PC-3 (cell line): ENCODE results near the gene GAS7. TPM values are rescaled to one million over a fixed set of nuclear protein-coding genes. Genes with fewer than 3 reads are reported as not detected.
"Not testable (repeated sequence)": the region's sequence is repeated elsewhere in the genome, so short reads cannot be mapped to it uniquely, and the experiment has no call there.

Source experiments
- ATAC-seq: fragments of 200-7000 bp; cut with Tn5 transposase; 2 replicates; pipeline ENCODE4 v1.9.1; 2020; ENCODE audit warnings: mild to moderate bottlenecking, moderate library complexity
- BruUV-seq: library from RNA; stranded (reverse); fragments of 400-500 nt; replicated peaks from 2 replicates; lab custom pipeline; 2021; lab: Mats Ljungman, UMichigan
- CTCF ChIA-PET: fragments of 300-600 bp; sonication (Branson Sonifier 250); formaldehyde crosslinking; loops from one replicate; lab custom pipeline; 2022; ENCODE audit warnings: antibody characterized with exemption; lab: Charles Lee
- POLR2A ChIA-PET: fragments of 300-600 bp; sonication (Branson Sonifier 250); formaldehyde crosslinking; loops from one replicate; lab custom pipeline; 2022; ENCODE audit warnings: antibody characterized with exemption; ENCODE audit not compliant: unreplicated experiment; lab: Charles Lee
- DNase-seq: peaks from one replicate; pipeline ENCODE4 v3.0.0-alpha.2; 2015
- H2AFZ ChIP-seq: fragments of 300-600 bp; sonication (generic); 2 replicates; pipeline ENCODE4 v1.6.0; 2016; ENCODE audit warnings: antibody characterized with exemption, low read length
- H3F3A ChIP-seq: fragments of 300-600 bp; sonication (generic); one replicate; pipeline ENCODE4 v1.6.0; 2017; ENCODE audit warnings: antibody characterized with exemption, low read length, control low read depth, mild to moderate bottlenecking; ENCODE audit not compliant: unreplicated experiment
- H3K27ac ChIP-seq: fragments of 300-600 bp; sonication (generic); 2 replicates; pipeline ENCODE4 v1.5.1; 2016; ENCODE audit warnings: mild to moderate bottlenecking, low read length
- H3K27me3 ChIP-seq: fragments of 300-600 bp; sonication (generic); 2 replicates; pipeline ENCODE4 v1.6.1; 2016; ENCODE audit warnings: low read length, mixed read lengths
- H3K36me3 ChIP-seq: fragments of 300-600 bp; sonication (generic); 2 replicates; pipeline ENCODE4 v1.6.1; 2016; ENCODE audit warnings: low read depth, mixed run types, low read length, mixed read lengths
- H3K4me1 ChIP-seq: fragments of 300-600 bp; sonication (generic); 2 replicates; pipeline ENCODE4 v1.5.1; 2016; ENCODE audit warnings: low read length; ENCODE audit not compliant: insufficient read depth
- H3K4me2 ChIP-seq: fragments of 300-600 bp; sonication (generic); 2 replicates; pipeline ENCODE4 v1.6.0; 2016; ENCODE audit warnings: low read length
- H3K4me3 ChIP-seq: fragments of 300-600 bp; sonication (generic); 2 replicates; pipeline ENCODE4 v1.5.1; 2016; ENCODE audit warnings: mild to moderate bottlenecking, low read length, mixed read lengths
- H3K79me2 ChIP-seq: fragments of 300-600 bp; sonication (generic); 2 replicates; pipeline ENCODE4 v1.6.1; 2017; ENCODE audit warnings: low read length, mixed read lengths
- H3K9ac ChIP-seq: fragments of 300-600 bp; sonication (generic); 2 replicates; pipeline ENCODE4 v1.6.0; 2016; ENCODE audit warnings: mild to moderate bottlenecking, low read length
- H3K9me2 ChIP-seq: fragments of 300-600 bp; sonication (generic); replicated peaks from 2 replicates; pipeline ENCODE4 v1.6.1; 2016; ENCODE audit warnings: mixed run types, low read length, mixed read lengths
- H3K9me3 ChIP-seq: fragments of 300-600 bp; sonication (generic); 2 replicates; pipeline ENCODE4 v1.6.1; 2016; ENCODE audit warnings: low read length, mixed read lengths
- H4K20me1 ChIP-seq: fragments of 300-600 bp; sonication (generic); 2 replicates; pipeline ENCODE4 v1.6.1; 2016; ENCODE audit warnings: low read length, mixed read lengths
- EZH2 ChIP-seq: fragments of 300-600 bp; sonication (generic); IDR thresholded peaks from one replicate; pipeline ENCODE4 v1.6.1; 2017; ENCODE audit warnings: antibody characterized with exemption, mild to moderate bottlenecking, low read length; ENCODE audit not compliant: unreplicated experiment
- EZH2phosphoT487 ChIP-seq: fragments of 300-600 bp; sonication (generic); IDR thresholded peaks from 2 replicates; pipeline ENCODE4 v1.6.1; 2018; ENCODE audit warnings: mild to moderate bottlenecking, antibody characterized with exemption, low read length, borderline replicate concordance
- intact Hi-C: fragments of 100-400 bp; cut with micrococcal nuclease; formaldehyde crosslinking; loops from 2 replicates; pipeline ENCODE4 v1.9.0; 2023
- total RNA-seq: library from RNA; depleted of rRNA; stranded (reverse); fragments of >200 nt; gene quantifications from 2 replicates; pipeline ENCODE4 v1.2.3, GENCODE V29; 2014
- TF ChIP-seq, protein P1 (sequence below): fragments of 300-600 bp; sonication (generic); conservative IDR thresholded peaks from 2 replicates; pipeline ENCODE4 v1.5.1; 2017; ENCODE audit warnings: antibody characterized with exemption, low read depth, mild to moderate bottlenecking, low read length

The GAS7 gene
- total RNA-seq, 1 experiment from 2014 or later, result not detected

DNA sequence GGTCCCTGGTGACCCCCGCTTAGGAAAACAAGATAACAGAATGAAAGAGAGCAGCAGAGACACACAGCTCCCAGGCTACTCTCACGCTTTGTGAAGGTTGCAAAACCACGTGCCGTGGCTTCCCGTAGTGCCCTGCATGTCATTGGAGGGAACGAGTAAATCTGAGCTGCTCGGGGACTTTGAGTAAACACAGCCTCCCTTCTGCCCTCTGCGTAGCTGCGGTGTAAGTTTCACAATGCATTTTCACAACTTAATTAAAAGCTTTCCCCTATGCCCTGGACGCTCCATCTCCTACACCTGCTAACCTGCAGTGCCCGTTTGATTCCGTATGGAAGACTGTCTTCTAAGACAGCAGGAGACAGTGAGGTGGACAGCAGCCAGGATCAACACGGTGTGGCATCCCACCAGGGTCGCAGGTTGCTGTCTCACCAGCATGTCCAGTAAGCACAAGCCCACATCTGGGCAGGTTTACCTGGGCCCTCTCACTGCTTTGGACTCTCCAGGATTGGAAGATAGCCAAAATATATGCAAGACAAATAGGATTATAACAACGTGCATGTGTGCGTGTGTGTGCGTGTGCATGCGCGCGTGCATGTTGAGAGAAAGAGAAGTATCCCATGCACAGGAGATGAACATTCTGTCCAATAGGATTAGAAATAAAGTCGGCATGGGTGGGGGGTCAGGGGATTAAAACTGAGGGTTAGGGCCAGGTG lies 177.0 kb downstream of the GAS7 start:
- Histone ChIP-seq H3K4me3 (no peak overlapping the region), H3K9me3 (no peaks in the 10 kb centered on the region), H3K27ac (no peak overlapping the region), H3K4me2 (no peak overlapping the region), H3K4me1 (no peaks in the 10 kb centered on the region), H3K79me2 (no peaks in the 10 kb centered on the region), H3K9me2 (no peaks in the 10 kb centered on the region), H2AFZ (no peak overlapping the region), H3K36me3 (no peaks in the 10 kb centered on the region), H3F3A (no peaks in the 10 kb centered on the region), H4K20me1 (no peaks in the 10 kb centered on the region), H3K27me3 (peaks cover 19% of the 10 kb centered on the region), H3K9ac (no peak overlapping the region)
- TF ChIP-seq EZH2, result no peak
- TF ChIP-seq, protein P1, sequence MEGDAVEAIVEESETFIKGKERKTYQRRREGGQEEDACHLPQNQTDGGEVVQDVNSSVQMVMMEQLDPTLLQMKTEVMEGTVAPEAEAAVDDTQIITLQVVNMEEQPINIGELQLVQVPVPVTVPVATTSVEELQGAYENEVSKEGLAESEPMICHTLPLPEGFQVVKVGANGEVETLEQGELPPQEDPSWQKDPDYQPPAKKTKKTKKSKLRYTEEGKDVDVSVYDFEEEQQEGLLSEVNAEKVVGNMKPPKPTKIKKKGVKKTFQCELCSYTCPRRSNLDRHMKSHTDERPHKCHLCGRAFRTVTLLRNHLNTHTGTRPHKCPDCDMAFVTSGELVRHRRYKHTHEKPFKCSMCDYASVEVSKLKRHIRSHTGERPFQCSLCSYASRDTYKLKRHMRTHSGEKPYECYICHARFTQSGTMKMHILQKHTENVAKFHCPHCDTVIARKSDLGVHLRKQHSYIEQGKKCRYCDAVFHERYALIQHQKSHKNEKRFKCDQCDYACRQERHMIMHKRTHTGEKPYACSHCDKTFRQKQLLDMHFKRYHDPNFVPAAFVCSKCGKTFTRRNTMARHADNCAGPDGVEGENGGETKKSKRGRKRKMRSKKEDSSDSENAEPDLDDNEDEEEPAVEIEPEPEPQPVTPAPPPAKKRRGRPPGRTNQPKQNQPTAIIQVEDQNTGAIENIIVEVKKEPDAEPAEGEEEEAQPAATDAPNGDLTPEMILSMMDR, result no peak
- TF ChIP-seq EZH2phosphoT487, result no peak
- intact Hi-C loops, result no loop called here
- ChIA-PET CTCF (no interaction called here), POLR2A (no interaction called here)
- no TSS peak for BruUV-seq
- no peak for DNase-seq
- no peak for ATAC-seq

DNA sequence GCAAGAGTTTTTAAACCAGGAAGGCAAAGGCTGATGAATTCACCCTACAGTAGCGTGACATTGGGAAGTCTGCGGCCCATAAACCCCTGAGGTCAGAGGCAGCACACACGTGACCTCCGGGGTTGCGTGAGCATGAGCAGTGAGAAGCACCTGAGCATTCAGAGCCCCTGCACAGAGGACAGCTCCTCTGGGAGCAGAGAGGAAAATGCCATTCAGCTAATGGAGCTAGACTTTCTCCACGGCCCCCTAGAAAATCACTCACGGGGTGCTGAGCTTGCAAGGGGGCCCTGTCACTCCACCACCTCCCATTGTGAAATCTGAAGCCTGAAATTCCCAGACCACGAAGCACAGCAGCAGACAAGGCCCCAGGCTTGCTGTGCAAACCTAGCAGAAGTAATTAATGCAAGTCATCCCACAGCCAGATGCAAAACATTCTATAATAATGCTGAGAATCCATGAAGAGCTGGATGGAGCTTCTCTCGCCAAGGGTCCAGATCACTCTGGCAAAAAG lies 178.4 kb downstream of the GAS7 start:
- no TSS peak for BruUV-seq
- no peak overlapping the region for H3K4me2 ChIP-seq
- intact Hi-C loops, result no loop called here
- H3K9ac ChIP-seq, result no peak overlapping the region
- no peak overlapping the region for H2AFZ ChIP-seq
- H3K36me3 ChIP-seq, result no peaks in the 10 kb centered on the region
- peaks cover 14% of the 10 kb centered on the region for H3K27me3 ChIP-seq
- ATAC-seq (no peak), DNase-seq (no peak)
- POLR2A ChIA-PET, result no interaction called here
- H3K9me3 ChIP-seq, result no peaks in the 10 kb centered on the region
- H3K4me3 ChIP-seq, result no peak overlapping the region
- no peaks in the 10 kb centered on the region for H3K9me2 ChIP-seq
- TF ChIP-seq EZH2 (no peak), EZH2phosphoT487 (no peak)
- TF ChIP-seq, protein P1, result no peak
- no peak overlapping the region for H3K27ac ChIP-seq
- no peaks in the 10 kb centered on the region for H4K20me1 ChIP-seq
- no peaks in the 10 kb centered on the region for H3F3A ChIP-seq
- H3K4me1 ChIP-seq, result no peaks in the 10 kb centered on the region
- CTCF ChIA-PET, result no interaction called here
- H3K79me2 ChIP-seq, result no peaks in the 10 kb centered on the region

DNA sequence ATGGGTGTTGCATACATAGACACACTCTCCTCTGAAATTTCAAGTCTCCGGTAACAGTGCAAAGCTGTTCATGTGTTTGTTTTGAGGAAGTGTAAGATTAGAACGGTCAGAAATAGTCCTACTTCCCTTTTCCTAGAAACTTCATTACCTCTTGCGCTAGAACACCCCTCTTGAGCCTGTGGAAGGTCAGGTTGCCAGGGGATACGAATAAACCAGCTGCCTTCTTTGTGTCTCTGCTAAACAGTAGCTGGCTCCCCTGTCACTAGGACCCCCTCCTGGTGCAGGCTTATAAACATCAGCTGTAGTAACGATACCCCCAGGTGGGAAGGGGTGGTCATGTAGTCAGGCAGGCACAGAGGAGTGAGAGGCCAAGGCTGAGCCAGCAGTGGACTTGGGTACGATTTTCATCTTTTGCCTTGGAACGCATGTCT lies 179.9 kb downstream of the GAS7 start:
- no peaks in the 10 kb centered on the region for H3F3A ChIP-seq
- TF ChIP-seq EZH2 (no peak), EZH2phosphoT487 (no peak)
- TF ChIP-seq, protein P1, result no peak
- H3K4me1 ChIP-seq, result no peaks in the 10 kb centered on the region
- H3K27ac ChIP-seq, result no peak overlapping the region
- no peaks in the 10 kb centered on the region for H4K20me1 ChIP-seq
- no peaks in the 10 kb centered on the region for H3K36me3 ChIP-seq
- DNase-seq (no peak), ATAC-seq (no peak)
- no peaks in the 10 kb centered on the region for H3K9me3 ChIP-seq
- BruUV-seq, result no TSS peak
- ChIA-PET CTCF (no interaction called here), POLR2A (no interaction called here)
- H3K79me2 ChIP-seq, result no peaks in the 10 kb centered on the region
- no peak overlapping the region for H3K9ac ChIP-seq
- H3K4me2 ChIP-seq, result no peak overlapping the region
- H2AFZ ChIP-seq, result no peak overlapping the region
- intact Hi-C loops, result no loop called here
- peaks cover 22% of the 10 kb centered on the region for H3K27me3 ChIP-seq
- no peaks in the 10 kb centered on the region for H3K9me2 ChIP-seq
- H3K4me3 ChIP-seq, result no peak overlapping the region

DNA sequence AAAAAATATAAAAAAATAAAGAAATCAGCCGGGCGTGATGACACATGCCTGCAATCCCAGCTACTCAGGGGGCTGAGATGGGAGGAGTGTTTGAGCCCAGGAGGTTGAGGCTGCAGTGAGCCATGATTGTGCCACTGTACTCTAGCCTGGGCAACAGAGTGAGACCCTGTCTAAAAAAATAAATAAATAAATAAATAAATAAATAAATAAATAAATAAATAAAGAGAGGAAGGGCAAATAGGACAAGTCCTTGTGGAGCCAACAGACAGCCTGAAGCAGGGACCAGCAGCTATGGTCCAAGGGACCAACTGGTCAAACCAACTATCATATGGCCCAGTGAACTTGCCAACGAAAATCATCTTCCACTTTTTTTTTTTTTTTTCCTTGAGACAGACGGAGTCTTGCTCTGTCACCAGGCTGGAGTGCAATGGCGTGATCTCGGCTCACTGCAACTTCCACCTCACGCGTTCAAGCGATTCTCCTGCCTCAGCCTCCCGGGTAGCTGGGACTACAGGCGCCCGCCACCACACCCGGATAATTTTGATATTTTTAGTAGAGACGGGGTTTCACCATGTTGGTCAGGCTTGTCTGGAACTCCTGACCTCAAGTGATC lies 181.3 kb downstream of the GAS7 start:
- POLR2A ChIA-PET, H3K9me3 ChIP-seq, ATAC-seq, H3K27ac ChIP-seq, H3K9ac ChIP-seq, H3K36me3 ChIP-seq, H3K4me3 ChIP-seq, CTCF ChIA-PET, intact Hi-C loops, H2AFZ ChIP-seq, BruUV-seq, H3K4me2 ChIP-seq, H3K79me2 ChIP-seq, H3F3A ChIP-seq, H3K9me2 ChIP-seq, H3K4me1 ChIP-seq, H4K20me1 ChIP-seq, DNase-seq: not testable (repeated sequence)
- H3K27me3 ChIP-seq, result peaks cover 22% of the 10 kb centered on the region
